ENCODE results near the gene IRF8.
"Not testable (repeated sequence)": the region's sequence is repeated elsewhere in the genome, so short reads cannot be mapped to it uniquely, and the experiment has no call there.

The IRF8 gene

GRCh38 chr16:85940214-85940613 is 41.3 kb downstream of the IRF8 start:
- DNase-seq: no peak

- no peak for DNase-seq
Measured at GRCh38 chr16:85941863-85942644, 43.1 kb downstream of the IRF8 start.

GRCh38 chr16:85942659-85943058 is 43.7 kb downstream of the IRF8 start:
- not testable (repeated sequence) for DNase-seq

- DNase-seq: no peak
Measured at GRCh38 chr16:85943711-85944110, 44.7 kb downstream of the IRF8 start.

- DNase-seq: peak in 1 of 2 experiments; percentile 45
Measured at GRCh38 chr16:85944572-85945423, 45.8 kb downstream of the IRF8 start.

GRCh38 chr16:85945424-85945751 is 46.4 kb downstream of the IRF8 start:
- DNase-seq: no peak

GRCh38 chr16:85946541-85947124 is 47.7 kb downstream of the IRF8 start:
- DNase-seq: no peak

GRCh38 chr16:85947230-85948137 is 48.5 kb downstream of the IRF8 start:
- DNase-seq: peak; percentile 69 to 72

- no peak for DNase-seq
Measured at GRCh38 chr16:85948138-85948509, 49.2 kb downstream of the IRF8 start.

- DNase-seq: no peak
Measured at GRCh38 chr16:85948616-85949265, 49.8 kb downstream of the IRF8 start.

- no peak for DNase-seq
Measured at GRCh38 chr16:85950136-85950918, 51.4 kb downstream of the IRF8 start.

GRCh38 chr16:85952197-85952596 is 53.2 kb downstream of the IRF8 start:
- DNase-seq: no peak

- no peak for DNase-seq
Measured at GRCh38 chr16:85952811-85953210, 53.8 kb downstream of the IRF8 start.

GRCh38 chr16:85954927-85955519 is 56.1 kb downstream of the IRF8 start:
- no peak for DNase-seq

- DNase-seq: peak in 1 of 2 experiments; percentile 49
Measured at GRCh38 chr16:85955566-85955965, 56.6 kb downstream of the IRF8 start.

GRCh38 chr16:85956426-85956825 is 57.5 kb downstream of the IRF8 start:
- DNase-seq: no peak

GRCh38 chr16:85958731-85959130 is 59.8 kb downstream of the IRF8 start:
- no peak for DNase-seq

- DNase-seq: no peak
Measured at GRCh38 chr16:85959686-85960085, 60.7 kb downstream of the IRF8 start.

- DNase-seq: no peak
Measured at GRCh38 chr16:85960486-85961046, 61.6 kb downstream of the IRF8 start.

All from activated T-cell treated with anti-CD3 and anti-CD28 coated beads, Interleukin-2, amount 50 U/mL, for 48 hours (primary cell).